ENCODE results near the gene TAS2R31.

DNA sequence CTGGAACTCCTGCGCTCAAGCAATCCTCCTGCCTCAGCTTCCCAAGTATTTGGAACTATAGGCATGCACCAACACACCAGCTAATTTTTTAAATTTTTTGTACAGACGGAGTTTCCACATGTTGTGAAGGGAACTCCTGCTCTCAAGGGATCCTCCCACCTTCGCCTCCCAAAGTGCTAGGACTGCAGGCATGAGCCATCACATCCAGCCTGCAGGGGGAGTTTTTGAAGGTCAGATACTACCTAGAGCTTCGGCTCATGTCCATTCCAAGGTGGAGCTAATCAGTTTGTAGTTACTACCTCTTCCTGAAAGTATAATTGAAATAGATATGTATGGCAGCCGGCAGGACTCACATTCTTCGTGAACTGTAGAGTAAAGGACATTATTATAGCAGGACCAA, 5.1 kb downstream of the TAS2R31 start:
- TF ChIP-seq, protein P1, sequence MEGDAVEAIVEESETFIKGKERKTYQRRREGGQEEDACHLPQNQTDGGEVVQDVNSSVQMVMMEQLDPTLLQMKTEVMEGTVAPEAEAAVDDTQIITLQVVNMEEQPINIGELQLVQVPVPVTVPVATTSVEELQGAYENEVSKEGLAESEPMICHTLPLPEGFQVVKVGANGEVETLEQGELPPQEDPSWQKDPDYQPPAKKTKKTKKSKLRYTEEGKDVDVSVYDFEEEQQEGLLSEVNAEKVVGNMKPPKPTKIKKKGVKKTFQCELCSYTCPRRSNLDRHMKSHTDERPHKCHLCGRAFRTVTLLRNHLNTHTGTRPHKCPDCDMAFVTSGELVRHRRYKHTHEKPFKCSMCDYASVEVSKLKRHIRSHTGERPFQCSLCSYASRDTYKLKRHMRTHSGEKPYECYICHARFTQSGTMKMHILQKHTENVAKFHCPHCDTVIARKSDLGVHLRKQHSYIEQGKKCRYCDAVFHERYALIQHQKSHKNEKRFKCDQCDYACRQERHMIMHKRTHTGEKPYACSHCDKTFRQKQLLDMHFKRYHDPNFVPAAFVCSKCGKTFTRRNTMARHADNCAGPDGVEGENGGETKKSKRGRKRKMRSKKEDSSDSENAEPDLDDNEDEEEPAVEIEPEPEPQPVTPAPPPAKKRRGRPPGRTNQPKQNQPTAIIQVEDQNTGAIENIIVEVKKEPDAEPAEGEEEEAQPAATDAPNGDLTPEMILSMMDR (IDR thresholded peaks at IDR 0.05 in 2 of 3, conservative IDR thresholded peaks at IDR 0.05 in 1 of 3; ENCODE audit: borderline replicate concordance in 1 of 3, insufficient read depth in 1 of 3, low read depth in 2 of 3, low read length in 2 of 3): peak in 2 of 3 experiments; percentile 36 to 42; a peak in 4 of 6 replicates
- TF ChIP-seq JUND (IDR thresholded peaks at IDR 0.05): no peak
- no peak for TF ChIP-seq POLR2A (IDR thresholded peaks at IDR 0.05; ENCODE audit: borderline replicate concordance, extremely low read depth, insufficient read depth, insufficient read length)

Measured in HCT116 (cell line).